Islet precursor cell (in vitro differentiated cells): Measurements from ENCODE around the gene SHISA7.
A peak's percentile ranks its signal among the peaks of the same experiment; 100 is the strongest.

Experiments
- DNase-seq: peaks from one replicate; pipeline ENCODE4 v3.0.0-alpha.2; 2018

SHISA7 gene

DNA sequence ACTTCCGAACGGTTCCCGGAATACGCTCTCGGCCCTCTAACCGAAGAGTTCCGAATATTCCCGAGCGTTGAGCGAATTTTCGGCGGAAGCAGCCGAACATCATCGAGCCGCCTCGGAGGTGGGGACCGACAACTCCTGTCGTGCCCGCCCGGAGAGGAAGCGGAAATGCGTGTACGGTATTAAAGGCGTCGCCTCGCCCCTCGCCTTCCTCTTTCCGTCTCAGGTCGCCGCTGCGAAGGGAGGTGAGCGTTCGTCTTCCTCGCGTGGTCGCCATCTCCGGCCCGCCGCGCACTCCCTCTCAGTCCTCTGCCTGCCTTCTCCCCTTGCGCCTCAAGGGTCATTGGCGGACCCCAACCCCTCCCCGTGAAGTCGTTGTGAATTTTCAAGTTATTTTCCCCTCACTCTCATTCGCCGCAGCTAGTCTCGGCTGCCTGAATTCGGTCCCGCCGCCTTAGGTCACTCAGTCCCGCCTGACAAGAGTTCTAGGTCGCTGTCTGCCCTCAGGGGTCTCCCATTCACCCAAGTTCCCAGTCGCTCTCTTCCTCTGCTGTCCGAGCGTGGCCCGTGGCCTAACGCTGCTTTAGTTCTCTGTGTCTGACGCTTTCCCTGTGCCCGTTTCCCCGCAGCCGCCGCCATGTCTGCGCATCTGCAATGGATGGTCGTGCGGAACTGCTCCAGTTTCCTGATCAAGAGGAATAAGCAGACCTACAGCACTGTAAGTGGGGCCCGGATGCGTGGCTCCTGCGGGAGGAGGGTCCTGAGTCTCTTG is 57.2 kb downstream of the SHISA7 start, which contains the start of gene RPL28:
TSS of gene RPL28 (plus strand) at position 209 of the 769 bp plus-strand sequence. CDS start at position 635, 426 bp downstream.
- DNase-seq, result peak; percentile 98

- peak; percentile 97 for DNase-seq
Observed at GRCh38 chr19:55384920-55385723, 58.0 kb downstream of the SHISA7 start.

GRCh38 chr19:55384131-55384919 is 58.8 kb downstream of the SHISA7 start, which contains the start of gene TMEM238:
TSS of gene TMEM238 (minus strand) at chr19:55384292. CDS start at chr19:55384259, 33 bp downstream.
- no peak for DNase-seq

DNA sequence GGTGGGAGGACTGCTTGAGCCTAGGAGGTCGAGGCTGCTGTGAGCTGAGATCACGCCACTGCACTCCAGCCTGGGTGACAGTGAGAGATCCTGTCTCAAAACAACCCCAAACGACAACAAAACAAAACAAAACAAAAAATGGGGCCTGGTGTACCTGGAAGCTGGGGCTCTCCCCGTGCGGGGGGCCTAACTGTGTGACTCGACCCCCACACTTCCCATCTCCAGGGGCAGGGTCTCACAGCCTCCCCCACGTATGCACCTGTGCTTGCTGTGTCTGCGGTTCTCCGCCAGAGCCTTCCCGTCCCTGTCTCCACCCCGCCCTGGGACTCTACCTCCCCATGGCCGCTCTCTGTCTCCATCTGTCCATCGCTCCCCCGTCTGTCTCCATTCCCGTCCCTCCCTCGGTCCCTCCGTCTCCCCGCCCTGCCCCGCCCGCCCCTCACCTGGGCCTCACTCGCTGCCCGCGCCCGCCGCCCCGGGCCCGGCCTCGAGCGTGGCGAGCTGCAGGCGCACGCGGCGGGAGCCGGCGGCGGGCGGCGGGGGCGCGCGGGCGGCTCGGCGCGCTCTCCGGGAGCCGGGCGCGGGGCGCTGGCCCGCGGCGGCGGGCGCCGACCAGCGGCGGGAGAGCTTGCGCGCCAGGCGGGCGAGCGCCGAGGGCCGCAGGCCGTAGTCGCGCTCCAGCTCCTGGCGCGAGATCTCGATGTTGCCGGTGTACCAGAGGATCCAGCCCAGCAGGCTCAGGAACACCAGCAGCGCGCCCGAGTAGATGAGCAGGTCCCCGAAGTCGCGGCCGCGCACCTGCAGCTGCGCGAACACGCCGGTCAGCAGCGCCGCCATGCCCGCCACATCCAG is 59.6 kb downstream of the SHISA7 start:
- DNase-seq, result peak; percentile 85

DNA sequence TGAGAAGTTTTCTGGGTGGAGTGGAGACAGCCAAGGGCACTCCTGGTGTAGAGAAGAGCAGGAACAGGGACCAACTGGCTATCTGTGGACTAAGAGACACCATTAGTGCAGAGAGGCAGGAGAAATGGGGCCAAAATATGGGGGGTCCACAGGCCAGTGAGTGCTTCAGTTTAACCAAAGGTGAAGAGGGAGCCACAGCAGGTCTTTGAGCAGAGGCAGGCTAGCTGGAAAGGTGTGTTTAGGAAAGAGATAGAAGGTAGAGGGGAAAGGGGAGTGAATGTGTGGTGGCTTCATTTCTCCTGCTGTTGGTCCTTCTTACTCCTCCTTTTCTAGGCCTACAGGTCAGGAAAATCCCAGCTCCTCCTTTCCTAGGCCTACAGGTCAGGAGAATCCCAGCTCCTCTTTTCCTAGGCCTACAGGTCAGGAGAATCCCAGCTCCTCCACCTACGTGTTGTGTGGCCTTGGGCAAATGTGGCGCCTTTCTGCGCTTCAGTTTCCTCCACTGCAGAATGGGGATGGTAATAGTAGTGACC is 60.5 kb downstream of the SHISA7 start:
- DNase-seq, result no peak

DNA sequence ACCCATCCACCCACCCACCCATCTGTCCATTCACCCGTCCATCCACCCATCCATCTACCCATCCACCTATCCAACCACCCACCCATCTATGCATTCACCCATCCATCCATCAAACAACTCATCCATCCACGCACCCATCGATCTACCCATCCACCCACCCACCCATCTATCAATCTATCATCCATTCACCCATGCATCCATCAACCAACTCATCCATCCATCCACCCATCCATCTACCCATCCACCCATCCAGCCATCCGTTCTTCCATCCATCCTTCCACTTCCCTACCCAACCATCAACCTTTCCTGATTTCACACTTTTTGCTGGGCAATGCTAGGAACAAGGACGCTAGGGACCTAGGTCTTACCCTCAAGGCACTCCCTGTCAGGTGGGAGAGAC is 61.1 kb downstream of the SHISA7 start:
- no peak for DNase-seq

GRCh38 chr19:55379174-55379573 is 63.9 kb downstream of the SHISA7 start:
- no peak for DNase-seq
